ENCODE data around the gene CSNK1G1.
"Not testable (repeated sequence)": the region's sequence is repeated elsewhere in the genome, so short reads cannot be mapped to it uniquely, and the experiment has no call there.

The CSNK1G1 gene

GRCh38 chr15:64127521-64128270 is 228.3 kb downstream of the CSNK1G1 start:
- no peak for DNase-seq

- DNase-seq: no peak
These were observed 230.0 kb downstream of the CSNK1G1 start for GRCh38 chr15:64125978-64126377.

GRCh38 chr15:64122936-64123351 is 233.0 kb downstream of the CSNK1G1 start:
- no peak for DNase-seq

- DNase-seq: no peak
These were observed 233.5 kb downstream of the CSNK1G1 start for GRCh38 chr15:64122444-64122843.

GRCh38 chr15:64121614-64122013 is 234.4 kb downstream of the CSNK1G1 start:
- DNase-seq: no peak

GRCh38 chr15:64120322-64120721 is 235.7 kb downstream of the CSNK1G1 start:
- not testable (repeated sequence) for DNase-seq

- DNase-seq: no peak
These were observed 238.1 kb downstream of the CSNK1G1 start for GRCh38 chr15:64117759-64118487.

Data from NCI-H446 (cell line).